ENCODE measurements around the gene HIVEP1. TPM values are rescaled to one million over a fixed set of nuclear protein-coding genes. Genes with fewer than 3 reads are reported as not detected.

The HIVEP1 gene
- total RNA-seq, 1 donor from 2014 or later = 25.7 TPM

DNA sequence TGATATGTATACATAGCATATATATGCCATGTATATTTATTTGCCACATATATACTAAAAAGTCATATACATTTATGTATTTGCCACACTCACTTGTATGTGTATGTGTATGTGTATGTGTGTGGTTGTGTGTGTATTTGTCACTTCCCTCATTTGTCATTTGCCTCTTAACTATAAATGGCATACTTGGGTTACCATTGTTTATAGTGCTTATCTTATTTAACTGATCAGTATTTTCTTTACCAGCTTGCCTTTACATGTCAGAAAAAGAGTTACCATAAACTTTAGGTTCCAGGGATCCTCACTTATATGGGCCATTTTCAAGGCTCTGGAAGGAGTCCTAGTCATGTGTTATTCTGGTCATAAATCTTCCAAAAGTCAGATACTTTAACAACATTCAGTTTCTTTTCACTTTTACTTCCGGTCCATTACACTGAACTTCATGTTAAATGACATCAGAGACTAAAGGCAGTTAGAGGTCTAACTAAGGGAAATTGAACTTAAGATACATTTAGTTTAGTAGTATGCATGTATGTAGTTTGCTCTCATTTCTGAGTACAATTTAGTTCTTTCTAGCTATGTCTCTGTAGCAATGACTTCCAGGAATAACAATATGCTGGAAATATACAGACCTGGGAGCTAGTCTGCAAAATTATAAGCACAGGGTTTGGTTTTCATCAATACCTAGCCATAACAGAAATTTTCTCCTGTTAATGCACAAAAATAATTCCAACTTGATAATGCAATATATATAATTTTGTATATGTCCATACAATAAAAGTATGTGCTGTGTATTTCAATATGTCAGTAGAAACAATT, 33.7 kb upstream of the HIVEP1 start:
- Histone ChIP-seq H3K4me3 (no peak overlapping the region), H3K9me3 (no peaks in the 10 kb centered on the region), H3K27me3 (no peaks in the 10 kb centered on the region), H3K27ac (no peak overlapping the region), H3K4me1 (no peaks in the 10 kb centered on the region), H3K36me3 (no peaks in the 10 kb centered on the region)
- intact Hi-C loops (cut with DNase I) = no loop called here
- no peak for TF ChIP-seq CTCF (IDR thresholded peaks at IDR 0.05)
- ATAC-seq (no peak), DNase-seq (no peak)

DNA sequence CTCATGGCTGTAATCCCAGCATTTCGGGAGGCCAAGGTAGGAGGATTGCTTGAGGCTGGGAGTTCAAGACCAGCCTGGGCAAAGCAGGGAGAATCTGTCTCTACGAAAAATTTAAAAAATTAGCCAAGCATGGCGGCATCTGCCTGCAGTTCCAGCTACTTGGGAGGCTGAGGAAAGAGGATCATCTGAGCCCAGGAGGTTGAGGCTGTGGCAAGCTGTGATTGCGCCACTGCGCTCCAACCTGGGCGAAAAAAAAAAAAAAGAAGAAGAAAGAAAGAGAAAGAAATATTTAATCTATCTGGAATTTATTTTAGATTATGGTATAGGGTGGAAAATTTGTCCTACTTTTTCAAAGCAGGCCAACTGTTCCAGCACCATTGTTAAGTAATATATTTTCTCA, 32.2 kb upstream of the HIVEP1 start:
- TF ChIP-seq CTCF (IDR thresholded peaks at IDR 0.05) = no peak
- H3K27ac ChIP-seq = no peak overlapping the region
- no peak overlapping the region for H3K4me3 ChIP-seq
- H3K36me3 ChIP-seq = no peaks in the 10 kb centered on the region
- H3K27me3 ChIP-seq = no peaks in the 10 kb centered on the region
- intact Hi-C loops (cut with DNase I) = no loop called here
- no peaks in the 10 kb centered on the region for H3K4me1 ChIP-seq
- H3K9me3 ChIP-seq = no peaks in the 10 kb centered on the region
- DNase-seq (no peak), ATAC-seq (no peak)

- ATAC-seq (no peak), DNase-seq (no peak)
- H3K27ac ChIP-seq = no peak overlapping the region
- H3K4me3 ChIP-seq = no peak overlapping the region
- H3K36me3 ChIP-seq = no peaks in the 10 kb centered on the region
- intact Hi-C loops (cut with DNase I) = no loop called here
- H3K9me3 ChIP-seq = no peaks in the 10 kb centered on the region
- TF ChIP-seq CTCF (IDR thresholded peaks at IDR 0.05) = no peak
- H3K27me3 ChIP-seq = no peaks in the 10 kb centered on the region
- H3K4me1 ChIP-seq = no peaks in the 10 kb centered on the region
Observed at GRCh38 chr6:11983306-11983705, 28.8 kb upstream of the HIVEP1 start.

DNA sequence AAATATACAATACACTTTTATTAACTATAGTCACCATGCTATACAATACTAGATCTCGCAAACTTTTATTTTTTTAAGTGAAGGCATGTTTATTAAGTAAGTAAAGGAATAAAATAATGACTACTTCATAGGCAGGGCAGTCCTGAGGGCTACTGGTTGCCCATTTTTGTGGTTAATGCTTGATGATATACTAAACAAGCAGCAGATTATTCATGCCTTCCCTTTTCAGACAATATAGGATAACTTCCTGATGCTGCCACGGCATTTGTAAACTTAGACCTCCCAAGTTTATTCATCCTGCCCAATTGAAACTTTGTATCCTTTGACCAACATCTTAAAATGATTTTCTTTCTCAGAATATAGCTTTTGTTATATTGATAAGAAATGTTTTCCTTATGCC, 24.7 kb upstream of the HIVEP1 start:
- Histone ChIP-seq H3K27me3 (no peaks in the 10 kb centered on the region), H3K9me3 (no peaks in the 10 kb centered on the region), H3K4me3 (no peak overlapping the region), H3K27ac (no peak overlapping the region), H3K4me1 (no peaks in the 10 kb centered on the region), H3K36me3 (no peaks in the 10 kb centered on the region)
- TF ChIP-seq CTCF (IDR thresholded peaks at IDR 0.05) = no peak
- no peak for ATAC-seq
- no peak for DNase-seq
- intact Hi-C loops (cut with DNase I) = no loop called here

GRCh38 chr6:11989386-11989785, 22.7 kb upstream of the HIVEP1 start:
- Histone ChIP-seq H3K27me3 (no peaks in the 10 kb centered on the region), H3K4me3 (no peak overlapping the region), H3K4me1 (no peaks in the 10 kb centered on the region), H3K9me3 (no peaks in the 10 kb centered on the region), H3K36me3 (no peaks in the 10 kb centered on the region), H3K27ac (no peak overlapping the region)
- intact Hi-C loops (cut with DNase I) = no loop called here
- no peak for ATAC-seq
- DNase-seq = no peak
- no peak for TF ChIP-seq CTCF (IDR thresholded peaks at IDR 0.05)

All from upper lobe of right lung (tissue), 1 donor.